CD4-positive, alpha-beta T cell treated with Interleukin-15 for 4 hours (primary cell): Measurements from ENCODE around the gene ATP9B.

Experiments used
- DNase-seq: peaks from one replicate; pipeline ENCODE4 v3.0.0-alpha.2; 2020; ENCODE audit warnings: low spot score

ATP9B gene

GRCh38 chr18:79332646-79333045, 263.5 kb downstream of the ATP9B start:
- no peak for DNase-seq

DNA sequence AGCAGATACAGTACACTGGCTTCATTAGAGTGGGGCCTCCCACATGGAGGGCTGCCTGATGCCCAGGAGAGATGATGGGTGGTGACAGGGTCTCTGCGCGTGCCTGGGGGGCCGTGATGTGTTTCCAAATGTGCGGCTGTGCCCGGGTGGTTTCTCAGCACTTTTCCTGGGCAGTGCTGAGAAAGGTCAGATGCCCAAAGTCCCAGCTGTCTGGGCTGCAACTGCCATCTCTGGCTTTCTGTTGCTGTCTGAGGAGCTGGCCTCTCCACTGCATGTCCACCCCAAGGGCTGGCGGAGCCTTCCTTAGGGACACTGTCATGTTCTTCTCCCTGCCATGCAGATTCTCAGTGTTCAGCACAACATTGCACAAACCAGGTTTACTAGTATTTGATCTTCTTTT, 263.9 kb downstream of the ATP9B start:
- DNase-seq: no peak

GRCh38 chr18:79334496-79335233, 265.5 kb downstream of the ATP9B start:
- DNase-seq: no peak

DNA sequence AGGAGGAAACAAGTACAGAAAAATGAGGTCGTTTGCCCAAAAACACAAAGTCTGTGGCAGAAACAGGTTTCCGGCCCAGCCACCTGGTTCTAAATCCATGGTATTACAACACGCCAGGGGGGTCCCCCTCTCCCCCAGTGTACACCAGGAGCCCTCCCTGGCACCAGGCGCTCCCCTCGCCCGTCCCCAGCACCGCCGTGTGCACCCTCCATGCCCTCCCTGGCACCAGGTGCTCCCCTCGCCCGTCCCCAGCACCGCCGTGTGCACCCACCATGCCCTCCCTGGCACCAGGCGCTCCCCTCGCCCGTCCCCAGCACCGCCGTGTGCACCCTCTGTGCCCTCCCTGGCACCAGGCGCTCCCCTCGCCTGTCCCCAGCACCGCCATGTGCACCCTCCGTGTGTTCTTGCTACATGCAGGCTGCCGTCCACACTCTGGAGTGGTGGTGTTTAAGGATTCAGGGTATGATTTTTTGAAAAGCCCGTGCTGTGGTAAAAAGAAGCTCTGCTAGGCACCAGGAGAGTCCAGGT, 266.7 kb downstream of the ATP9B start:
- no peak for DNase-seq

DNA sequence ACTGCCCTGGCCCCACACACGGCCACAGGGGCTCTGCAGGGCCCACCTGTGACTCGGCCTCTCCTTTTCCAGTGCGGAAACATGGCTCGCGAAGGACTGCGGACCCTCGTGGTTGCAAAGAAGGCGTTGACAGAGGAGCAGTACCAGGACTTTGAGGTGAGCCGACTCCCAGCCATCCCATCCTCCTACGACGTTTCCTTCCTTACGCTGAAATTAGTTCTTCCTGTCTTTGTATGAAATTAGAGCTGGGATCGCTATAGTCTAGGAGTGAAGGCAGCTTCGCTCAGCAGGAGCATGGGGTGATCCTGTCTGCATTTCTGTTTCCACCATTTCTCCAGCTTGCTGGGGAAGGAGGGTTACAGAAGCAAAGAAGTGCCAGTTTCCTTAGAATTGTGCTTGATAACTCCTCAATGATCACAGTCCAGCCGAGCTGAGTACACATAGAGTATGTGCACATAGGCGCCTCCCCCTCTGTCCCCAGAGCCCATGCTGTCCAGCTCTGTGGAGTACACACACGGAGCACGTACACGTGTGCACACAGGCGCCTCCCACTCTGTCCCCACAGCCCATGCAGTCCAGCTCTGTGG, 267.5 kb downstream of the ATP9B start:
- no peak for DNase-seq

DNA sequence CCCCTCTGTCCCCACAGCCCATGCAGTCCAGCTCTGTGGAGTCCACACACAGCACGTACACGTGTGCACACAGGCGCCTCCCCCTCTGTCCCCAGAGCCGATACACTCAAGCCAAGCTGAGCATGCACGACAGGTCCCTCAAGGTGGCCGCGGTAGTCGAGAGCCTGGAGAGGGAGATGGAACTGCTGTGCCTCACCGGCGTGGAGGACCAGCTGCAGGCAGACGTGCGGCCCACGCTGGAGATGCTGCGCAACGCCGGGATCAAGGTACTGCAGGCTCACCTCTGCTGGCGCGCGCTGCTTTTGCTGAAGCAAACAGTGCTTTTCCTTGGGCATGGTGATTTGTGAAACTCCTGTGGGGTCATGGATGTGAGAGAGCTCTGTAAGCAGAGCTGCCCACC, 268.0 kb downstream of the ATP9B start:
- DNase-seq: no peak

DNA sequence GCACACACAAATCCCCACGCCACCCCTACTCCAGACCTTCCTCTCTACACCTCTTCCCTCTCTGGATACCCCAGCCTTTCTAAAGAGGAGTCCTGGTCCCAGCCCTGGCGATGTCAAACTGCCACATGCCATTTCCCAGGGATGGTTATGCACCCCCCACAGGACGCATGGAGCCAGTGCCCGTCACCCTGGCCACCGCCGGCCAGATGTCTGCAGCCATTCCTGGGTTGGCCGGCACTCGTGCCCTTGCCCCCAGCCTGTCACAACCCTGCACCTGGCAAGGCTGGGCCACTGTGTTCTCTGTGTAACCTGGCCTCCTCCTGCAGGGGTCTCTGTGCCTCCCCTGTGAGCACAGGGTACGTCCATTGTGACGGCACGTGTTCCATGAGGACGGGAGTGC, 268.4 kb downstream of the ATP9B start:
- no peak for DNase-seq

- DNase-seq: no peak
These were observed 270.1 kb downstream of the ATP9B start for GRCh38 chr18:79339094-79339908.

DNA sequence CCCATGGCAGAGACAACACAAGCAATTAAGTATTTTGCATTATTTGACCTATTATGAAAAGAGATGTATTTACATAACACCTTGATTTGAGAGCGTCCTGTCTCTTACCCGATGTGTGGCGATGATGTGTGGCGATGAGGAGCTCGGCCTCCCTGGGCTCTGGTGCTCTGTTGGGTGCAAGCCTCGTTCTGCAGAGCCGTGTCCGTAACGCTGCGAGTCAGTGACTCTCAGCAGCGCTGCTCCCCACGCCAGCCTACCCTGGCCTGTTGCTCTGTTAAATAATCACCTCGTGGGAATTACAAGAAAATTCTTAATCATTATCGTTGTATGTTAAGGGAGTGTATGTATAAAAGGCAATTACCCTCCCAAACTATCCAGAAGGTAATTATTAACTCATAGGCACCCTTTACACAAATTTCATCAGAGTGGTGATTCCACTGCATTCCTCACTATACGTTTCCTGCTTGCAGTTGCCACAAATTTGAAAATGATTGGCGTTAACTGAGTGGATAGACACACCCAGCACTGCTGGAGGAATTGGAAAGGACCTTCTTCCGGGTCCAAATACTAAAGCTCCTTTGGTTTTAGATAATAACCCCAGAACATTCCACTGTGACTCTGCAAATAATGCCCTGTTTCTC, 274.5 kb downstream of the ATP9B start:
- no peak for DNase-seq

- DNase-seq: no peak
These were observed 275.0 kb downstream of the ATP9B start for GRCh38 chr18:79344208-79344581.

GRCh38 chr18:79345366-79345765, 276.2 kb downstream of the ATP9B start:
- no peak for DNase-seq

GRCh38 chr18:79345981-79346380, 276.8 kb downstream of the ATP9B start:
- DNase-seq: no peak

DNA sequence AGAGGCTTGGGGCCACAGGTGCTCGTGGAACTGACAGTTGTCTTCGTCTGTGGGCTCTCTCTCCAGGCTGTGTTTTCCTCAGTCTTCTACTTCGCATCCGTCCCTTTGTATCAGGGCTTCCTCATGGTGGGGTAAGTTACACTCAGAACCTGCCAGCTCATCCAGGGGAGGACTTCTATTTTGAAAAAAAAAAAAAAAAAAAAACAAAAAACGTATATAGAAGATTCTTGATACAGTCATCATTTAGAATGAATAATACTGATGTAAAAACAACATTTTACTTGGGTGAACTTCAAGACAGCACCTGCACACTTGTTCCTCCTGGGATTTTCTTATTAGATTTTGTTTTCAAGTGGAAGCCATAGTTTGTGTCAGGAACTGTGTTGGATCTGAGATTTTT, 278.9 kb downstream of the ATP9B start:
- DNase-seq: no peak

DNA sequence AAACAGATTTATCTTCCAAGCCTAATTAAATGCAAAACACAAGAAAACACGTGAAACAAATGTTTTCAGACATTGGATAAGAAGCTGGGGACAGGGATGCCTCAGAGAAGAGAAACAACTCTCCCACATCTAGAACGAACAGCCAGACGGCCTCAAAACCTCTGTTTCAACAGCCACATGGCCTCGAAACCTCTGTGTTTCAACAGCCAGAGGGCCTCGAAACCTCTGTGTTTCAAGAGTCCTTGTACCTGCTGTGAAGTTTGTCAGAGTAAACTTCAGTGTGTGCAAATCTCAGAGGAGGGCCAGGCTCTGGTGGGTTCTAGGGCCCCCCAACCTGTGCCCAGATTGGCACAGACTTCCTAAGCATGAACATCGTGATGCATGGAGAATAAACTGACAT, 283.2 kb downstream of the ATP9B start:
- DNase-seq: no peak

DNA sequence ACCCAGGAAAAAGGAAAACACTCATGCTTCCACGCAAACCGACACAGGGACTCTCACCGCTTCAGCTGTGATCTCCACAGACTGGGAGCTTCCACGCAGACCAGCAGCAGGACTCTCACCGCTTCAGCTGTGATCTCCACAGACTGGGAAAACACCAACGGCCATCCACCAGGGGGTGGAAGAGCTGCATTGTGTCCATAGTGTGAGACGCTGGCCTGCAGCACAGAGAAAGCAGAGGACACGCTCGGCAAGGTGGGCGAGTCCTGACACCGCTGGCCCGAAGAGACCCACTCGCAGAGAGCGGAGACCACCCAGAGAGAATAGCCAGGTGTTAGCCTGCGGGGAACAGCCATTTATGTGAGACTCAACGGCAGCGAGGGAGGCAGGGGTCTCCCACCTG, 284.1 kb downstream of the ATP9B start:
- no peak for DNase-seq

- no peak for DNase-seq
These were observed 285.2 kb downstream of the ATP9B start for GRCh38 chr18:79354350-79354749.

DNA sequence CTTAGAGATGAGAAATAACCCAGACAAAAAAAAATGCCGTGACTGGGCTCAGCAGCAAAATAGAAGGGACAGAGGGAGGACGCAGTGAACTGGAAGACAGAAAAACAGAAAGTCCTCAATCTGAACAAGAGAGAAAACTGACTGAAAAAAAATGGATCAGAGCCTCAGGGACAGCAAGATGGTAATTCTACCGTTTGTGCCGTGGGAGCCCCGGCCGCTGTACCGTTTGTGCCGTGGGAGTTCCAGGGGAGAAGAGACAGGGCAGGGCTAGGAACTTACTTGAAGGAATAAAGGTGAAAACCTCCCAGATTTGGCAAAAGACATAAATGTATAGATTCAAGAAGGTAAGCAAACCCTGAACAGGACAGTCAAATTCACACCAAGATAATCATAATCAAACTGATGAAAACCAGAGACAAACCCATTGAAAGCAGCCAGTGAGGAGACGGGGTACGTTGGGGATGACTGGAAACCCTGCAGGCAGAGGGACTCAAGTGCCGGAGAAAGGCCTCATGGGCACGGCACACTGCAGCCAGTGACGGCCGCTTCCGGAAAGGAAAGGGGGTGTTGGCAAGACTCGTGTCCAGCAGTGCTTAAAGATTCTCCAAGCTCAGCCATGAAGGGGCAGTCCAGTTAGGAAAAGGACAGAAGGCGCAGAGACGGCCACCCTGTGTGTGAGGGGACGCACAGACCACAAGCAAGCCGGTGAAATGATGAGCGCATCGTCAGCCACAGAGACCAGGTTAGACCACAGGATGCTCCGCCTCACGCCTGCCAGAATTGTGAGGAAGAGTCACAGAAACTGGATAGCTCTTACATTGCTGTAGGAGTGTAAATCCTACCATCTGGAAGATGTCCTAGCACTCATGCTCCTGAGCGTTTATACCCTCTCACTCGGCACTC, 286.5 kb downstream of the ATP9B start:
- DNase-seq: no peak

GRCh38 chr18:79356435-79356834, 287.2 kb downstream of the ATP9B start:
- no peak for DNase-seq

- no peak for DNase-seq
These were observed 291.7 kb downstream of the ATP9B start for GRCh38 chr18:79360933-79361332.

- no peak for DNase-seq
These were observed 292.8 kb downstream of the ATP9B start for GRCh38 chr18:79361766-79362522.

GRCh38 chr18:79365701-79366100, 296.5 kb downstream of the ATP9B start:
- no peak for DNase-seq
